SK-N-SH treated with all-trans-retinoic acid at 6 μM for 48 hours (cell line): ENCODE data around the gene KLHL29.

Experiments used
- ARNTL ChIP-seq: fragments of 450-650 bp; formaldehyde crosslinking; IDR thresholded peaks from 2 replicates; pipeline ENCODE4 v1.5.0; 2020; ENCODE audit warnings: low read depth, mild to moderate bottlenecking, moderate library complexity, borderline replicate concordance
- CREB5 ChIP-seq: fragments of 250-450 bp; sonication (Bioruptor Pico); IDR thresholded peaks from 2 replicates; pipeline ENCODE4 v1.5.1; 2020; ENCODE audit warnings: low read depth, mild to moderate bottlenecking, moderate library complexity
- PATZ1 ChIP-seq: fragments of 250-450 bp; sonication (Bioruptor Pico); IDR thresholded peaks from 2 replicates; pipeline ENCODE4 v1.8.0; 2020; ENCODE audit warnings: mild to moderate bottlenecking, moderate library complexity, borderline replicate concordance
- PPARA ChIP-seq: fragments of 250-450 bp; sonication (Bioruptor Pico); IDR thresholded peaks from 2 replicates; pipeline ENCODE4 v1.5.0; 2020; ENCODE audit warnings: mild to moderate bottlenecking, borderline replicate concordance
- ZFP3 ChIP-seq: fragments of 250-450 bp; sonication (Bioruptor Pico); IDR thresholded peaks from 2 replicates; pipeline ENCODE4 v1.5.0; 2020; ENCODE audit warnings: mild to moderate bottlenecking, moderate library complexity

GRCh38 chr2:23568626-23569190 lies 183.7 kb downstream of the KLHL29 start:
- no peak for TF ChIP-seq CREB5 (CRISPR knock-in tag)
- no peak for TF ChIP-seq ARNTL (CRISPR knock-in tag)
- no peak for TF ChIP-seq PATZ1 (CRISPR knock-in tag)
- no peak for TF ChIP-seq ZFP3 (CRISPR knock-in tag)
- TF ChIP-seq PPARA = no peak
